ENCODE data around the gene MYO15A.

Gene MYO15A

DNA sequence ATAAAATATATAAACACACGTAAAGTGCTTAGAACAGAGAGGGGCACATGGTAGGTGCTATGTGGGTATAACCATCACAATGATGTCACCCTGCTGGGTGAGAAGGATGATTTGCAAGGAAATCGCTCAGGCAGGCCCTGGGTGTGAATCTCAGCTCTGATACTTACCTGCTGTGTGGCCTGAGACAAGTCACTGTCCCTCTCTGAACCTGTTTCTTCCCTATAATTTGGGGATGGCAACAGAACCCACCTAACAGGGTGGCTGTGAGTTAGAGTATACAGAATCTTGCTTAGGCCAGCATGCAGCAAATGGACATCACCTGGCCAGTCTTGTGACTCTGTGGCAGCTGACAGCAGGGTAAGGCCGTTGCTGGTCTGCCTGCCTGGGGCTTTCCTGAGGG is 38.4 kb downstream of the MYO15A start:
- TF ChIP-seq ZFX (IDR thresholded peaks at IDR 0.05; ENCODE audit: borderline replicate concordance), result no peak
- TF ChIP-seq, protein P1, sequence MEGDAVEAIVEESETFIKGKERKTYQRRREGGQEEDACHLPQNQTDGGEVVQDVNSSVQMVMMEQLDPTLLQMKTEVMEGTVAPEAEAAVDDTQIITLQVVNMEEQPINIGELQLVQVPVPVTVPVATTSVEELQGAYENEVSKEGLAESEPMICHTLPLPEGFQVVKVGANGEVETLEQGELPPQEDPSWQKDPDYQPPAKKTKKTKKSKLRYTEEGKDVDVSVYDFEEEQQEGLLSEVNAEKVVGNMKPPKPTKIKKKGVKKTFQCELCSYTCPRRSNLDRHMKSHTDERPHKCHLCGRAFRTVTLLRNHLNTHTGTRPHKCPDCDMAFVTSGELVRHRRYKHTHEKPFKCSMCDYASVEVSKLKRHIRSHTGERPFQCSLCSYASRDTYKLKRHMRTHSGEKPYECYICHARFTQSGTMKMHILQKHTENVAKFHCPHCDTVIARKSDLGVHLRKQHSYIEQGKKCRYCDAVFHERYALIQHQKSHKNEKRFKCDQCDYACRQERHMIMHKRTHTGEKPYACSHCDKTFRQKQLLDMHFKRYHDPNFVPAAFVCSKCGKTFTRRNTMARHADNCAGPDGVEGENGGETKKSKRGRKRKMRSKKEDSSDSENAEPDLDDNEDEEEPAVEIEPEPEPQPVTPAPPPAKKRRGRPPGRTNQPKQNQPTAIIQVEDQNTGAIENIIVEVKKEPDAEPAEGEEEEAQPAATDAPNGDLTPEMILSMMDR (IDR thresholded peaks at IDR 0.05), result no peak
- H3K27ac ChIP-seq, result no peak overlapping the region

DNA sequence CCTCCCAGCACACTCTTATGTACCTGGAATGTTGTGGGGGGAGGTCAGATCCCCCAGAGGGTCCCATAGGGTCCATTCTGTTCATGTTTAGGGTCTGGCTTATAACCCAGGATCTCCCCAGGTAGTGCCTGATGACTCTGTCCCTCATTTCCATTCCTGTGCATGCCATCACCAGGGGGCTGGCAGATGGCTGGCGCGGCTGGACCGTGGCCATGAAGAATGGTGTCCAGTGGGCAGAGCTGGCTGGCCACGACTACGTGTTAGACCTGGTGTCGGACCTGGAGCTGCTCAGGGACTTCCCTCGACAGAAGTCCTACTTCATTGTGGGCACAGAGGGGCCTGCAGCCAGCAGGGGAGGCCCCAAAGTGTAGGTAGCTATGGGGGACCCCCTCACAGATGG is 40.0 kb downstream of the MYO15A start:
- no peak for TF ChIP-seq ZFX (IDR thresholded peaks at IDR 0.05; ENCODE audit: borderline replicate concordance)
- TF ChIP-seq, protein P1 (IDR thresholded peaks at IDR 0.05), result no peak
- H3K27ac ChIP-seq, result no peak overlapping the region

DNA sequence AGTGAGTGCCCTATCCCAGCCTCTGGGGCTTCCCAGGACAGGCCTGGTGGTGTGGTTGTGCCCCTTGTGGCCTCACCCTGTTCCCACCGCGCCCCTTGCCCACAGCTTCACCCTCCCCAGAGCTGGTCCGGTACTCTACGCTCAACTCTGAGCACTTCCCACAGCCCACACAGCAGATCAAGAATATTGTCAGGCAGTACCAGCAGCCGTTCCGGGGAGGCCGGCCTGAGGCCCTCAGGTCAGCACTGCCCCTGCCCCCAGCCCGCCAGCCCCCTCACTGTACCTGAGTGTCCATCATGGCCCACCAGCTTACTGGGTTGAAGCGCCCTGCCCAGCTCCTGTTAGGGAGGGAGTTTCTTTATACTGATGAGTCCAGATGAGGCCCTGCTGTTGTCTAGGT is 42.7 kb downstream of the MYO15A start:
- no peak overlapping the region for H3K27ac ChIP-seq
- no peak for TF ChIP-seq ZFX (IDR thresholded peaks at IDR 0.05; ENCODE audit: borderline replicate concordance)
- TF ChIP-seq, protein P1 (IDR thresholded peaks at IDR 0.05), result no peak

DNA sequence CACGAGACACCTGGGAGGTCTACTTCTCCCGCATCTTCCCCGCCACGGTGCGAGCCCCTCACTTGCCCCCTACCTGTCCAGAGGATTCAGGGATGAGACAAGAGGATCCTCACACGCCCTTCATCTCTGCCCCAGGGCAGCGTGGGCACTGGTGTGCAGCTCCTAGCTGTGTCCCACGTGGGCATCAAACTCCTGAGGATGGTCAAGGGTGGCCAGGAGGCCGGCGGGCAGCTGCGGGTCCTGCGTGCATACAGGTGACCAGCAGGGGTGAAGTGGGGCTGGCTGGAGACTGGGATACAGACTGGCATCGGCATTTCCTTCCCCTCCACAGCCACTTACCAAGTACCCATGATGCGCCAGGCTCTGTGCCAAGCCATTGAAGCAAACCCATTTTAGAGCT is 46.6 kb downstream of the MYO15A start:
- no peak overlapping the region for H3K27ac ChIP-seq
- no peak for TF ChIP-seq ZFX (IDR thresholded peaks at IDR 0.05; ENCODE audit: borderline replicate concordance)
- TF ChIP-seq, protein P1 (IDR thresholded peaks at IDR 0.05), result no peak

DNA sequence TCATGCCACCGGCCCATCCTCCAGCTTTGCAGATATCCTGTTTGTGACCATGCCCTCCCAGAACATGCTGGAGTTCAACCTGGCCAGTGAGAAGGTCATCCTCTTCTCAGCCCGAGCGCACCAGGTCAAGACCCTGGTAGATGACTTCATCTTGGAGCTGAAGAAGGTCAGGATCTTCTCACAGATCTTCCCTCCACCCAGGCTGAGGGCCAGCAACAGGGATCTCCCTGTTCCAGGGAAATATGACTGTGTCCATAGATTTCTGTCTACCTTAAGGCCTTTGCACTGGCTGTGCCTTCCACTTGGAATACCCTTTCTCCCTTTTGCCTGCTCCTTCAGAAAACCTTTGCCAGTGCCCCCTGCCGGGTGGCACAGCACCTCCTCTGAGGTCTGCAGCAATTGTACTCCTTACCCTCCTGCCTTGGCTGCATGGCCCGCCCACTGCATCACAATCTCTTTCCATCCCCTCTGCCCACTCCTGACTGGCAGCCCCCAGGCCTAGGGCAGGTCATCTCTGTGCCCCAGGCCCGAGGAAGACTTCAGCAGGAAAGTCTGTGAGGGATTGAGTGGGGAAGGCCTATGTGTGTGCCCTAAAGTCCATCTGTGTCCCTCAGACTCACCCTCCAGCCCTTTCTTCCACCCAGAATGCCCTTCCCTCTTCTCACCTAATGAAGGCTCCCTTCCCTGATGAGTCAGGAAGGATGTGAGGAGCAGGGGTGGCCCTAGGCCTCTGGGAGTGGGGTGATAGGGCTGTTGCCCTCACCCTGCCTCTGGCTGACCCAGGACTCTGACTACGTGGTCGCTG is 47.8 kb downstream of the MYO15A start:
- TF ChIP-seq, protein P1 (IDR thresholded peaks at IDR 0.05), result peak; percentile 19
- no peak for TF ChIP-seq ZFX (IDR thresholded peaks at IDR 0.05; ENCODE audit: borderline replicate concordance)
- no peak overlapping the region for H3K27ac ChIP-seq

DNA sequence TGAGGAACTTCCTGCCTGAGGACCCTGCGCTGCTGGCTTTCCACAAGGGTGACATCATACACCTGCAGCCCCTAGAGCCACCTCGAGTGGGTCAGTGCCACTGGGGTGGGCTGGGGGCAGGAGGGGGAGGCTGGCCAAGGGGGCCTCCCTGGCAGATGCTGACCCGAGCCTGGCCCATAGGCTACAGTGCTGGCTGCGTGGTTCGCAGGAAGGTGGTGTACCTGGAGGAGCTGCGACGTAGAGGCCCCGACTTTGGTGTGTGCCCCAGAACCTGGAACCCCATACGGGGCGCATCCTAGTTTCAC is 48.4 kb downstream of the MYO15A start:
- no peak overlapping the region for H3K27ac ChIP-seq
- no peak for TF ChIP-seq ZFX (IDR thresholded peaks at IDR 0.05; ENCODE audit: borderline replicate concordance)
- TF ChIP-seq, protein P1 (IDR thresholded peaks at IDR 0.05), result no peak

DNA sequence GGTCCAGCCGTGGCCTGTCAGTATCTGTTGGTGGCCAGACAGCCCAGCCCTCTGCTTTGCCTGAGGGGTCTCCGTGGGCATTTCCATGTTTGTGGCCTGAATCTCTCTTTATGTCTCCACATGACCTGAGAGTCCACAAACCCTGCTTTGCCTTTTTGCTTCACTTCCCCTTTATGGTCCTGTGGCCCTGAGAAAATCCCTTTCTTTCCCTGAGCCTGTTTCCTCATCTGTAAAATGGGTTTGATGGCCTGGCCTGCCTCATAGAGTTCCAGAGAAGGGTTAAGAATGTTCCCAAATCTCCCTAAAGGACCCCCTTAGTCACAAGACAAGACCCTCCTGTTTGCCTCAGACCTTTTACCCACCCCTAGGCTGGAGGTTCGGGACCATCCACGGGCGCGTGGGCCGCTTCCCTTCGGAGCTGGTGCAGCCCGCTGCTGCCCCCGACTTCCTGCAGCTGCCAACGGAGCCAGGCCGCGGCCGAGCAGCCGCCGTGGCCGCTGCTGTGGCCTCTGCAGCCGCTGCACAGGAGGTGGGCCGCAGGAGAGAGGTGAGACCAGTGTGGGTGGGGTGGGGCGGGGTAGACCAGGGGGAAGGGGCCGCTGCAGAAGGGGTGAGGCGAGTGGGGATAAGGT is 48.9 kb downstream of the MYO15A start:
- no peak overlapping the region for H3K27ac ChIP-seq
- TF ChIP-seq, protein P1 (IDR thresholded peaks at IDR 0.05), result no peak
- no peak for TF ChIP-seq ZFX (IDR thresholded peaks at IDR 0.05; ENCODE audit: borderline replicate concordance)

Measured in 22Rv1 (cell line).